ENCODE data around the gene OIT3.

Gene OIT3

DNA sequence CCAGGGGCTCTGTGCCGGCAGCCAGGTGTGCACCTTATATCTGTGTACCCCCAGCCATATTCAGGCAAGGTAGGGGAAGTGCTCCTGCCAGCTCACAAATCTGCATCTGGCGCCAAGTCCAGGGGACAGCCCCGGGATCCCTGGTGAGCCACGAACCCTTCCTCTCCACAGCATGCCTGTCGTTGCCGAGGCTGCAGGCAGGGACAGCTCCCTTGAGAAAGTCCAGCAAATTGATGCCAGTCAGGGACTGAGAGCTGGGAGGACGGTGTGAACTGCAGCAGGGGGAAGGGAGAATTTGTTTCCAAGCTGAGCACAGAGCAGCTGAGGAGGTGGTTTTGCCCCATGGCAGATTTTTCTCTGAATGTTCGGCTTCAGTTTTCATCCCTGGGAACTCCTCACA, 60.1 kb downstream of the OIT3 start:
- no peak for DNase-seq

DNA sequence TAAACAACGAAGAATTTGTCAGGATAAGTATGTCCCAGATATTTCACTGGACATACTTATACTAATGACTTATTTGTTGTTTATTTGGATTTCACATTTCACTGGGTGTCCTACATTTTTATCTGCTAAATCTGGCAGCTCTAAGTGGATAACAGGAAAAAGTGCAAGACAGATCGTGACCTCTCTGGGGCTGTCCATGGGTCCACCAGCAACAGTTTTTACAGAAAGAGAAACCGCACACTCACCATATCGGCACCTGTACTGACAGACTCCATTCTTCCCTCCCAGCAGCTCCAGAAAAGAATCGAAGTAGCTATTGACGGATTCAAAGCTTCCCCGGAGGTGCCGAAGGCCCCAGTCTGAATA, 60.7 kb downstream of the OIT3 start:
- DNase-seq, result no peak

DNA sequence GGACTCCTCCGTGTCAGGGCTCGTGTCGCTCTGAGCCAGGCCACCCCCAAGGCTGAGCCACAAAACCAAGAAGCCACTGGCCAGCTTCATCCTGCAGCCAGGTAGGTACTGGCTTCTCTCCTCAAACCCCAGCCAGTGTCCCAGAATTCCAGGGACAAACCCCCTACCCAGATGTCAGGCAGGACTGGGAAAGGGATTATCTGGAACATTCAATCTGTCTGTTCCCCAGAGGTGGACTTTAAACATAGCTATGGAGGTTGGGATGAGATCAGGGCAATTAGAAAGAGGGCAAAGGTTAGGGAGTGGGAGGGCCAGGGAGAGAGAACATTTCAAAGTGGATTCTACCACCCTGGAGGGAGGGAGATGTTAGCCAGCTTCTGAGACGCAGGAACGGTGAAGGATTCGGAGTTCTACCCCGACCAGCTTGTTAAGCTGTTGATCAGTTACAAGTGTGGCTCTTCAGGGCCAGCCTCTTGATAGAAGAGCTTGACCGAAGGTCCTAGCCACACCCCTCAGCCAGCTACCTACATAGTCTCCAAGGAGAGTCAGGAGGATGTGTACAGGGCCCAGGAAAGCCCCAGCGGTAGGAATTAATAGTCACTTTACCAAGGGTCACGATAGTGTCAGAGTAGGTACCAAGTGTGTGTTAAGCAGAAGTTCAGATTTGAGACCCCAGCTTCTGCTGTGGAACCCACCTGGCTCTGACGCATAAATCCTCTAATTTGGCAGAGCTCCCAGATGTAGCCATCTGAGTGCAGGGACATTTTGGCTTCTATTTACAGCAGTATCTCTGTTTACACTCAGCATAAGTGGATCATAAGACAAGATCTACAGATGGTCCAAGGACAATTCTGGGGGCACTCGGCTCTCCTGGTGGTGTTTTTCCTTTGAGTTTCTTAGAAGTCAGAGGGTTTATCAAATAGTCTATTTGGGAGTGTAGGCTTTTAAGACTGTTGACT, 61.3 kb downstream of the OIT3 start, which contains the start of gene PLA2G12B:
Gene PLA2G12B, minus strand, starts transcription at position 211 of the 959 bp plus-strand sequence. Its CDS starts 121 bp downstream, at position 90.
- no peak for DNase-seq

DNA sequence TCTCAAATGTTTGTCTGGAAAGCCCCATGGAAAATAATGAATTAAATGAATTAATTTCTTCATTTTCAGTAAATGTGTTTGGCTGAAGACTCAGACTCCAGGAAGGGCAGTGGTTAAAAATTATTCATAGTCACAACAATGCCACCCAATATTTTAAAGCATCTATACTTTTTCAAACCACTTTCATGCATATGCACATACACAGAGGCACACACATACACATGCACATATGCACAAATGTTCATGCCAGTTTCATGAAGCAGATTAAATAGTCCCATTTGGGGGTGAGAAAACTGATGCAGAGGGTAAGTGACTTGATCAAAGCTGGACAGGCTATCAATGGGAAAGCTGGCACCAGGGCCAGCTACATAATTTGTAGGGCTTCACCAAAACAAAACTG, 62.5 kb downstream of the OIT3 start:
- no peak for DNase-seq

DNA sequence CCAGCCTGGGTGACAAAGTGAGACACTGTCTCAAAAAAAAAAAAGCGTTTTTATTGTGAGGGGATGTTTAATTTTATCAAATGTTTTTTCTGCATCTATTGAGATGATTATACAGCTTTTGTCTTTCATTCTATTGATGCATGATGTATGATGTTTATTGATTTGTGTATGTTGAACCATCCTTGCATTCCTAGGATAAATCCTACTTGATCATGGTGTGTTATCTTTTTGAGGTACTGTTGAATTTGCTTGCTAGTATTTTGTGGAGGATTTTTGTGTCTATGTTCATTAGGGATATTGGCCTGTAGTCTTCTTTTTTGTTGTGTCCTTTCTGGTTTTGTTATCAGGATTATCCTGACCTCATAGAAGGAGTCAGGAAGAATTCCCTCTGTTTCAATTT, 83.3 kb downstream of the OIT3 start:
- DNase-seq, result no peak

DNA sequence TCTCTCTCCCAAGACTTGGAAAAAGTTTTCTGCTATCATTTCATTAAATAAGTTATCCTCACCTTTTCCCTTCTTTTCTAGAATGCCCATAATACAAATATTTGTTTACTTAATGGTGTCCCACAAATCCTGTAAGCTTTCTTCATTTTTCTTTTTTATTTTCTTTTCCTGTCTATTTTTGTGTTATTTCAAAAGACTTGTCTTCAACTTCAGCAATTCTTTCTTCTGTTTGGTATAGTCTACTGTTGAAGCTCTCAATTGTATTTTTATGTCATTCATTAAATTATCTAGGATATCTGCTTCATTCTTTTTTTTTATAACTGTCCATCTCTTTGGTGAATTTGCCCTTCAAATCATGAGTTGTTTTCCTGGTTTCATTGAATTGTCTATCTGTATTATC, 86.2 kb downstream of the OIT3 start:
- no peak for DNase-seq

DNA sequence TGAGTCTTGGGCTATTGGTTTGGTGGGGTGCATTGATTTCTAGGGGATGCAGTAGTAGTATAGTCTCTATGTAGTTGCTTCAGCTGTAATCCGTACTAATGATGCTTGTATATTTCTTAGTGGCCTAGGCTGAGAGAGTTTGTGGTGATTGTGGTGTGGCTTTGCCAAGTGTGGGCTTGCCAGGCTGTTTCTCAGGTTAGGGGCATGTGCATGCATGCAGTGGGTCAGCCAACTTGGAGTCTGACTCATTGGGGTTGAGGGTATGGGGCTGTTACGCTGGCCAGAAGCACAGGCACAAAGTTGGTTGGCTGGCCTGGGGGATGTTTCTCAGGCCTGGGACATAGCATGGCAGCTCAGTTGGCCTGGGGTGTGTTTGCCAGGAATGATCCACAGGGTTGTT, 86.8 kb downstream of the OIT3 start:
- no peak for DNase-seq

DNA sequence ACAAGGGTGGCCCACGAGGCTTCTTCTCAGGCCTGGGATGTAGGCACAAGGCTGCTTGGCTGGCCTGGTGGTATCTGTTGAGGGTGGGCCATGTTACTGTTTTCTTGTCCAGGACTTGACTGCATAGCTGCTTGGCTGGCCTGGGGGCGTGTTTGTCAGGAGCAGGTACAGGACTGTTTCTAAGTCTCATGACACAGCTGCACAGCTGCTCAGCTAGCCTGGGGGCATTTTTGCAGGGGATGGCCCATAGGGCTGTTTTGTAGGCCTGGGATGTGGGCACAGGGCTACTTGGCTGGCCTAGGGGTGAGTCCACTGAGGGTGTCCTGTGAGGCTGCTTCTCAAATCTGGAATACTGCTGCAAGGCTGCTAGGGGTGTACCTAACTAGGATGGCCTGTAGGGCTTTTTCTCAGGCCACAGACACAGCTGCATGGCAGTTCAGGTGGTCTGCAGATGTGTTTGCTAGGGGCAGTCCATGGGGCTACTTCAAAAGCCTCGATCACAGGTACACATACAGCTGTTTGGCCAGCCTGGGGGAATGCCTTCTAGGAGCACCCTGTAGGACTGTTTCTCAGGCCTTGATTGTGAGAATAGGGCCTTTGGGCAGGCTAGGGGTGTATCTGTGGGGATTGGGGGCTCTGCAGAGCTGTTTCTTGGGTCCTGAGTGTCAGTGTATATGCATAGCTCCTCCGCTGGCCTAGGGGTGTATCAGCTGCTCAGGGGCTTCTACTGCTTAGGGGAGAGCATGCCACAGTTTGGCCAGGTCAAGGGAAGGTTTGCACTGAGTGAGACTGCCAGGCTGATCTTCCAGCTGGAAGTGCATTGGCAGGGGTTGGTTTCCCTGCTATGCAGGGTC, 87.7 kb downstream of the OIT3 start:
- no peak for DNase-seq

DNA sequence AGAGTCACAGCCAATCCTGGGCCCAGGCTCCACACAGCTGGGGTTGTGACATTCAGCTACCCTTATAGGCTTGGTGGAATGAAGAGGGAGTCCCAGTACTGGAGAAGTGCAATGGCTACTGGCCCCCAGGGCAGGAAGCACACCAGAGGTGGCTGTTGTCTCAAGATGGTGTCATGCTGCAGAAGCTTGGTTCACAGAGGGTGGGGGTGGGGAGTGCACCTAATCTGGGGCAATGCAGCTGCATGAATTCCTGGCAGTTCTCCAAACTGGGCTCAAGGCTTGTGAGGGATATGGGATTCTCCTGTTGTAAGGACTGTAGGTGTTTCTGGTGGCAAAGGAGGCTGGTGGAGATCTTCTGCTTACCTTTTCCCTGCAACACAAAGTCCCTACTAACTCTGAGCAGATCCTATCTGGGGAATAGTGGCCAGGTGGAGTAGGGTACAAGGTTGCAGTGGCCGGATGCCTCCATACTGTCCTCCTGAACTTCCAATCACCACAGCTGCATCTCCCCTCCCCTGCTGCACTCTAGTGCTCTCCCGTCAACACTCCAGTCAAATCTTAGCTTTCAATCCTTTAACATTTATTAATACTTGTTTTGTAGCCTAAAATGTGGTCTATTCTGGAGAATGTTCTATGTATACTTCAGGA, 88.5 kb downstream of the OIT3 start:
- peak; percentile 62 for DNase-seq

Measured in hematopoietic multipotent progenitor cell treated with erythropoietin and hydrocortisone succinate and interleukin-3 and kit ligand, for 6 days (in vitro differentiated cells).